ENCODE measurements around the gene ME1.

- TF ChIP-seq REST (IDR thresholded peaks at IDR 0.05; ENCODE audit: low read depth), result no peak
- no peak for TF ChIP-seq RAD21 (IDR thresholded peaks at IDR 0.05; ENCODE audit: low read depth)
- no peak for TF ChIP-seq MAX (IDR thresholded peaks at IDR 0.05)
- no peak for TF ChIP-seq EGR1 (IDR thresholded peaks at IDR 0.05)
Observed at GRCh38 chr6:83385473-83385872, 45.4 kb downstream of the ME1 start.
